ENCODE measurements around the gene BBIP1. TPM values are rescaled to one million over a fixed set of nuclear protein-coding genes. Genes with fewer than 3 reads are reported as not detected.

Gene BBIP1
- total and polyA plus RNA-seq, 2 donors (not counting 3 experiments of a cell fraction or from before 2014, with no cell fraction given), result 9.9 to 32.8 TPM

DNA sequence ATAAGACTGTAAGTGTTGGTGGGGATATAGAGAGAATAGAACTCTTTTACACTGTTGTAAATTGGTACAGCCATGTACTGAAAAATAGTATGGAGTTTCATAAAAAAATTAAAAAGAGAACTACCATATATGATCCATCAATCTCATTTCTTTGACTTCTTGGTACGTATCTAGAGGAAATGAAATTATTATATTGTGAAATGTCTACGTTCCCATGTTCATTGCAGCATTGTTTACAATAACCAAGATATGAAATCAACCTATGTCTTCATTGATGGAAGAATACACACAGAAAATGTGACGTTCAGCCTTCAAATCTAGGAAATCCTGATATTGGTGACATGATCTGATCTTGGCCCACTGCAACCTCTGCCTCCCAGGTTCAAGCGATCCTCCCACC lies 32.4 kb upstream of the BBIP1 start:
- Histone ChIP-seq H3K4me1 (ENCODE audit: control insufficient read depth, extremely low read depth, insufficient read depth, low read length) (no peaks in the 10 kb centered on the region), H3K9me3 (replicated peaks; ENCODE audit: control insufficient read depth, insufficient read depth, low read length) (no peaks in the 10 kb centered on the region), H3K9ac (replicated peaks; ENCODE audit: extremely low read depth, insufficient read depth, low read length) (no peak overlapping the region), H2AFZ (ENCODE audit: low read depth, low read length) (no peak overlapping the region), H4K20me1 (replicated peaks; ENCODE audit: control insufficient read depth, extremely low read depth, insufficient read depth, low read length) (peaks cover 3% of the 10 kb centered on the region), H3K27ac (ENCODE audit: insufficient read depth, low read depth, low read length) (no peak overlapping the region), H3K36me3 (ENCODE audit: control insufficient read depth in 2 of 2, extremely low read depth in 1 of 2, insufficient read depth in 2 of 2, low read length in 2 of 2) (no peaks in the 10 kb centered on the region), H3K9me1 (replicated peaks; ENCODE audit: control insufficient read depth, extremely low read depth, insufficient read depth, low read length) (peaks cover 3% of the 10 kb centered on the region), H3K4me3 (replicated peaks in 1 of 3; ENCODE audit: insufficient read depth in 1 of 3, low read depth in 1 of 3, low read length in 3 of 3) (no peak overlapping the region), H3K4me2 (ENCODE audit: insufficient read depth, low read length) (no peak overlapping the region), H3K79me2 (ENCODE audit: control insufficient read depth, insufficient read depth, low read length) (peaks cover 53% of the 10 kb centered on the region), H3K27me3 (ENCODE audit: control insufficient read depth in 2 of 2, insufficient read depth in 2 of 2, low read length in 2 of 2) (no peaks in the 10 kb centered on the region)
- ChIA-PET CTCF (no interaction called here), POLR2A (no interaction called here)
- no peak for TF ChIP-seq GATA2 (IDR thresholded peaks at IDR 0.05; ENCODE audit: insufficient read depth, insufficient read length, low read depth, low read length)
- TF ChIP-seq POLR2AphosphoS5 (IDR thresholded peaks at IDR 0.05; ENCODE audit: insufficient read depth, low read depth, low read length), result no peak
- TF ChIP-seq MYC (IDR thresholded peaks at IDR 0.05; ENCODE audit: low read depth, low read length), result no peak
- no peak for TF ChIP-seq FOS (IDR thresholded peaks at IDR 0.05; ENCODE audit: borderline replicate concordance, insufficient read depth, low read length)
- TF ChIP-seq MAX (IDR thresholded peaks at IDR 0.05; ENCODE audit: insufficient read depth, insufficient read length), result no peak
- TF ChIP-seq POLR2A (IDR thresholded peaks at IDR 0.05; ENCODE audit: low read depth, low read length), result no peak
- TF ChIP-seq JUN (IDR thresholded peaks at IDR 0.05; ENCODE audit: borderline replicate concordance, insufficient read depth, insufficient read length, low read depth), result no peak
- TF ChIP-seq EZH2 (IDR thresholded peaks at IDR 0.05; ENCODE audit: borderline replicate concordance, low read depth, low read length, severe bottlenecking), result no peak
- TF ChIP-seq, protein P1, sequence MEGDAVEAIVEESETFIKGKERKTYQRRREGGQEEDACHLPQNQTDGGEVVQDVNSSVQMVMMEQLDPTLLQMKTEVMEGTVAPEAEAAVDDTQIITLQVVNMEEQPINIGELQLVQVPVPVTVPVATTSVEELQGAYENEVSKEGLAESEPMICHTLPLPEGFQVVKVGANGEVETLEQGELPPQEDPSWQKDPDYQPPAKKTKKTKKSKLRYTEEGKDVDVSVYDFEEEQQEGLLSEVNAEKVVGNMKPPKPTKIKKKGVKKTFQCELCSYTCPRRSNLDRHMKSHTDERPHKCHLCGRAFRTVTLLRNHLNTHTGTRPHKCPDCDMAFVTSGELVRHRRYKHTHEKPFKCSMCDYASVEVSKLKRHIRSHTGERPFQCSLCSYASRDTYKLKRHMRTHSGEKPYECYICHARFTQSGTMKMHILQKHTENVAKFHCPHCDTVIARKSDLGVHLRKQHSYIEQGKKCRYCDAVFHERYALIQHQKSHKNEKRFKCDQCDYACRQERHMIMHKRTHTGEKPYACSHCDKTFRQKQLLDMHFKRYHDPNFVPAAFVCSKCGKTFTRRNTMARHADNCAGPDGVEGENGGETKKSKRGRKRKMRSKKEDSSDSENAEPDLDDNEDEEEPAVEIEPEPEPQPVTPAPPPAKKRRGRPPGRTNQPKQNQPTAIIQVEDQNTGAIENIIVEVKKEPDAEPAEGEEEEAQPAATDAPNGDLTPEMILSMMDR (IDR thresholded peaks at IDR 0.05; ENCODE audit: extremely low read depth in 1 of 2, insufficient read depth in 1 of 2, low read depth in 1 of 2, low read length in 2 of 2), result no peak
- intact Hi-C loops (cut with micrococcal nuclease) (no loop called here), dilution Hi-C loops (cut with MboI; ENCODE audit: extremely low pct_ligation_motif_present, low sequenced_read_pairs) (no loop called here)
- DNase-seq (ENCODE audit: low read depth, low spot score), result no peak
- no TSS peak for BruUV-seq (replicated peaks)
- no peak for FAIRE-seq

All from endothelial cell of umbilical vein (primary cell).